Stimulated activated CD8-positive, alpha-beta memory T cell treated with anti-CD3 and anti-CD28 coated beads, Interleukin-7, amount 100 ng/mL, for 24 hours (primary cell): ENCODE measurements around the gene GPC6.

ENCODE experiments used
- DNase-seq: peaks from one replicate; pipeline ENCODE4 v3.0.0-alpha.2; 2020; ENCODE audit warnings: low read depth

GPC6 gene

GRCh38 chr13:94053986-94054593 is 827.5 kb downstream of the GPC6 start:
- DNase-seq = no peak

- DNase-seq = no peak
These were observed 829.9 kb downstream of the GPC6 start for GRCh38 chr13:94056362-94056990.

- no peak for DNase-seq
These were observed 831.1 kb downstream of the GPC6 start for GRCh38 chr13:94057618-94058186.

- DNase-seq = no peak
These were observed 832.3 kb downstream of the GPC6 start for GRCh38 chr13:94058821-94059360.

- no peak for DNase-seq
These were observed 834.7 kb downstream of the GPC6 start for GRCh38 chr13:94061301-94061700.

- no peak for DNase-seq
These were observed 836.5 kb downstream of the GPC6 start for GRCh38 chr13:94063096-94063495.

- no peak for DNase-seq
These were observed 837.2 kb downstream of the GPC6 start for GRCh38 chr13:94063848-94064247.

- no peak for DNase-seq
These were observed 839.1 kb downstream of the GPC6 start for GRCh38 chr13:94065741-94066140.

- DNase-seq = no peak
These were observed 846.6 kb downstream of the GPC6 start for GRCh38 chr13:94073007-94073744.

GRCh38 chr13:94079876-94080275 is 853.3 kb downstream of the GPC6 start:
- no peak for DNase-seq

GRCh38 chr13:94080527-94080926 is 853.9 kb downstream of the GPC6 start:
- DNase-seq = no peak

- DNase-seq = no peak
These were observed 860.5 kb downstream of the GPC6 start for GRCh38 chr13:94087100-94087499.

GRCh38 chr13:94088742-94089141 is 862.1 kb downstream of the GPC6 start:
- no peak for DNase-seq

- no peak for DNase-seq
These were observed 864.3 kb downstream of the GPC6 start for GRCh38 chr13:94090773-94091480.

- DNase-seq = no peak
These were observed 867.2 kb downstream of the GPC6 start for GRCh38 chr13:94093652-94094315.

- DNase-seq = no peak
These were observed 883.2 kb downstream of the GPC6 start for GRCh38 chr13:94109715-94110374.

GRCh38 chr13:94112227-94112626 is 885.6 kb downstream of the GPC6 start:
- DNase-seq = no peak

- no peak for DNase-seq
These were observed 886.1 kb downstream of the GPC6 start for GRCh38 chr13:94112731-94113130.

GRCh38 chr13:94113245-94113644 is 886.6 kb downstream of the GPC6 start:
- no peak for DNase-seq

GRCh38 chr13:94114166-94114565 is 887.6 kb downstream of the GPC6 start:
- no peak for DNase-seq

GRCh38 chr13:94115054-94115453 is 888.4 kb downstream of the GPC6 start:
- DNase-seq = no peak
